Adrenal gland (tissue), 12 donors: Measurements from ENCODE around the gene SRPK2. TPM values are rescaled to one million over a fixed set of nuclear protein-coding genes. Genes with fewer than 3 reads are reported as not detected.

ENCODE experiments used
- DNase-seq, 7 donors: peaks; one replicate each; pipeline ENCODE4 v3.0.0-alpha.2; 2019 to 2020
- H3K27ac ChIP-seq, 5 donors: fragments of 200-600 bp; sonication (generic) in 4 of 5; 1 replicate in 3 of 5; 2 replicates in 2 of 5; pipeline versions ENCODE4 v1.5.1 to v1.8.0; 2016 to 2020; ENCODE audit warnings: mild to moderate bottlenecking in 1 of 5
- H3K27me3 ChIP-seq: fragments of 200-600 bp; 2 replicates; pipeline ENCODE4 v1.8.0; 2021
- H3K36me3 ChIP-seq, 2 donors: fragments of 200-600 bp; replicated peaks in 1 of 2; 1 replicate in 1 of 2; 2 replicates in 1 of 2; pipeline versions ENCODE4 v1.5.1 to v1.8.0; 2018 to 2022
- H3K4me1 ChIP-seq, 2 donors: fragments of 200-600 bp; replicated peaks in 1 of 2; 1 replicate in 1 of 2; 2 replicates in 1 of 2; pipeline versions ENCODE4 v1.5.1 to v1.8.0; 2018 to 2021
- H3K4me3 ChIP-seq, 4 donors: fragments of 200-600 bp; sonication (generic) in 3 of 4; one replicate each; pipeline ENCODE4 v1.5.1; 2016 to 2018
- H3K9me3 ChIP-seq, 3 donors: fragments of 200-600 bp; sonication (generic) in 1 of 3; replicated peaks in 1 of 3; 1 replicate in 2 of 3; 2 replicates in 1 of 3; pipeline versions ENCODE4 v1.5.1 to v1.8.0; 2016 to 2021
- POLR2A ChIP-seq, 2 donors: fragments of 450-650 bp; IDR thresholded peaks; one replicate each; pipeline ENCODE4 v1.6.1; 2017; ENCODE audit warnings: antibody characterized with exemption in 2 of 2, mild to moderate bottlenecking in 2 of 2, moderate library complexity in 1 of 2
- WGBS, 4 donors: extraction: QIAGEN DNeasy Blood & Tissue Kit in 2 of 4; methylation state at CpG; one replicate each; pipeline versions ENCODE4 v1.1.5 to v1.1.7; 2013 to 2017; 5-methylcytosine and 5-hydroxymethylcytosine counted together
- intact Hi-C, 2 donors: fragments of 100-400 bp; cut with DNase I; formaldehyde crosslinking; loops; one replicate each; pipeline versions ENCODE4 v1.14.1 to v1.15.0; 2022 to 2023
- polyA plus RNA-seq, 3 donors: library from polyadenylated mRNA; stranded (reverse); fragments of 200-250 nt in 2 of 3; fragments of 350-450 nt in 1 of 3; fragmentation: Illumina TruSeq in 1 of 3; extraction: RNeasy Lipid Tissue Mini Kit (QIAGEN cat#74804) in 1 of 3; gene quantifications; one replicate each; pipeline ENCODE4 v1.2.3, GENCODE V29; 2013 to 2014
- total RNA-seq, 9 donors: library from RNA; depleted of rRNA in 4 of 9; stranded (reverse); fragments of >200 nt in 4 of 9; fragments of 120-200 nt in 1 of 9; fragmentation: NEBNext Ultra II Directional in 1 of 9; extraction: Animal tissue kit (Norgen Biotek cat#: 25700) in 1 of 9; gene quantifications; one replicate each; pipeline versions ENCODE4 v1.1.0 to v1.2.4, GENCODE V29; 2013 to 2023
- TF ChIP-seq, protein P1 (sequence below), 6 experiments: fragments of 450-650 bp in 4 of 6; fragments of 200-600 bp in 2 of 6; sonication (generic) in 1 of 6; IDR thresholded peaks; 1 replicate in 5 of 6; 2 replicates in 1 of 6; pipeline versions ENCODE4 v1.5.1 to v1.8.0; 2016 to 2021; ENCODE audit warnings: antibody characterized with exemption in 6 of 6, mild to moderate bottlenecking in 2 of 6, moderate library complexity in 1 of 6
- donor health status: healthy with polysubstance abuse.
- donor health status: Bipolar disorder and iron deficiency.
- donor health status: DM: yes; HTN: yes; CAD: no.
- donor health status: DM: no; HTN: no; CAD: no.
- donor health status: DM: no; HTN: no; CAD: no.
- donor health status: DM: yes; HTN: yes; CAD: no.

Gene SRPK2
- total and polyA plus RNA-seq, 12 donors, result 7.3 to 64.7 (median 36.6) TPM

DNA sequence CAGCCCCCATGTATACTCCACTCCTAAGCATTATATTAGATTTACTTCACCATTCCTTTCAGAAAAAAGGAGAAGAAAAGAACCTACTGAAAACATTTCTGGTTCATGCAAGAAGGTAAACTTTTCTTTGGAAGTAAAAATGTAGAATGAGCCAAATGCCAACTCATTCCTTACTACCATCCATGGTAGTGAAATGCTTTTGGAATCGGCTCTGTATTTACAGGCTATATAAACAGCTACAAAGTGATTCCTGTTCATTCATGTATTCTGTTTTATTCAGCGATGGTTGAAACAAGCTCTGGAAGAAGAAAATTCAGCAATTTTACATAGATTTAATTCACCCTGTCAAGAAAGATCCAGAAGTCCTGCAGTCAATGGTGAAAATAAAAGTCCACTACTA lies 283.1 kb downstream of the SRPK2 start:
- Histone ChIP-seq H3K9me3 (no peaks in the 10 kb centered on the region), H3K27ac (peak overlapping the region in 1 of 5 donors; percentile 6), H3K4me3 (no peak overlapping the region), H3K36me3 (peaks cover 0 to 76% of the 10 kb centered on the region in 2 donors), H3K27me3 (no peaks in the 10 kb centered on the region), H3K4me1 (peaks cover 0 to 25% of the 10 kb centered on the region in 2 donors)
- intact Hi-C loops, result no loop called here
- TF ChIP-seq POLR2A (IDR thresholded peaks at IDR 0.05), result no peak
- TF ChIP-seq, protein P1, sequence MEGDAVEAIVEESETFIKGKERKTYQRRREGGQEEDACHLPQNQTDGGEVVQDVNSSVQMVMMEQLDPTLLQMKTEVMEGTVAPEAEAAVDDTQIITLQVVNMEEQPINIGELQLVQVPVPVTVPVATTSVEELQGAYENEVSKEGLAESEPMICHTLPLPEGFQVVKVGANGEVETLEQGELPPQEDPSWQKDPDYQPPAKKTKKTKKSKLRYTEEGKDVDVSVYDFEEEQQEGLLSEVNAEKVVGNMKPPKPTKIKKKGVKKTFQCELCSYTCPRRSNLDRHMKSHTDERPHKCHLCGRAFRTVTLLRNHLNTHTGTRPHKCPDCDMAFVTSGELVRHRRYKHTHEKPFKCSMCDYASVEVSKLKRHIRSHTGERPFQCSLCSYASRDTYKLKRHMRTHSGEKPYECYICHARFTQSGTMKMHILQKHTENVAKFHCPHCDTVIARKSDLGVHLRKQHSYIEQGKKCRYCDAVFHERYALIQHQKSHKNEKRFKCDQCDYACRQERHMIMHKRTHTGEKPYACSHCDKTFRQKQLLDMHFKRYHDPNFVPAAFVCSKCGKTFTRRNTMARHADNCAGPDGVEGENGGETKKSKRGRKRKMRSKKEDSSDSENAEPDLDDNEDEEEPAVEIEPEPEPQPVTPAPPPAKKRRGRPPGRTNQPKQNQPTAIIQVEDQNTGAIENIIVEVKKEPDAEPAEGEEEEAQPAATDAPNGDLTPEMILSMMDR (IDR thresholded peaks at IDR 0.05), result no peak
- DNase-seq, result no peak
- 77 to 98% (median 89%) methylated on average over 2 of the region's 2 CpGs for WGBS, 4 donors

DNA sequence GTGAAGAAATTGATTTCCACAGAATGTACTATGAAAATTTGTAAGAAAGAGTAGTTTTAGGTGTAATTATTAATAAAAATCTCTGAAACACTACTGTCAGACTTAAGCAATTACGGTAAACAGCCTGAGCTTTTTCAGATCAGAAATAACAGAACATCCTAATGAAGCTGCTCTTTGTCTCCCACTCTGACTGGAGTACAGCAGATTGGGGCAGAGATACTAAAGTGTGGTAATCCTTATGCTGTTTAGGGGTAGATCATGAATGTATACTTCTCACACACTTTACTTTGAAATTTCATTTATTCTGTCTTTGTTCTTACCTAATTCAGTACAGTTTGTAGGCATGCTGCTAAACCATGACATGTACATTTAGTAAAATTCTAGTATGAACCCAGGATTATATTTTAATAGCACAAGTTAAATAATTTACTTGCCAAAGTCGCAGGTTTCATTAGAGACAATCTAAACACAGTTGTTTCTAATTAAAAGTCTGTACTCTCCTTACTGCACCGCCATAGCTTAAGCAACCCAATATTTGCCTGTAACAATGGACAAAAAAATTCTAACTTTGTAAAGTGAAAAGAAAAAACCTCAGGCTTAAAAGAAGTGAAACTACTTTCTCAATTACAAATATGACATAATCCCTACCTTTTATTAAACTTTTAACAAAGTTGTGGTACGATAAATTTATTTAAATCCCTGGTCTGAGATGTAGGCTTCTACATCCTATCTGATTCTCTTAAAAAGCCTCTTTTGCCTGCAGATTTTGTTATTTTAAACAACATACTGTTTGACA lies 286.0 kb downstream of the SRPK2 start:
- Histone ChIP-seq H3K9me3 (no peaks in the 10 kb centered on the region), H3K4me1 (peaks cover 0 to 33% of the 10 kb centered on the region in 2 donors), H3K27me3 (no peaks in the 10 kb centered on the region), H3K4me3 (no peak overlapping the region), H3K27ac (peak overlapping the region in 1 of 5 donors; percentile 23), H3K36me3 (peaks cover 0 to 53% of the 10 kb centered on the region in 2 donors)
- WGBS, 4 donors, result 77 to 86% (median 80%) methylated on average over 4 of the region's 4 CpGs
- TF ChIP-seq, protein P1 (IDR thresholded peaks at IDR 0.05), result no peak
- TF ChIP-seq POLR2A (IDR thresholded peaks at IDR 0.05), result no peak
- DNase-seq, result no peak
- intact Hi-C loops, result no loop called here

DNA sequence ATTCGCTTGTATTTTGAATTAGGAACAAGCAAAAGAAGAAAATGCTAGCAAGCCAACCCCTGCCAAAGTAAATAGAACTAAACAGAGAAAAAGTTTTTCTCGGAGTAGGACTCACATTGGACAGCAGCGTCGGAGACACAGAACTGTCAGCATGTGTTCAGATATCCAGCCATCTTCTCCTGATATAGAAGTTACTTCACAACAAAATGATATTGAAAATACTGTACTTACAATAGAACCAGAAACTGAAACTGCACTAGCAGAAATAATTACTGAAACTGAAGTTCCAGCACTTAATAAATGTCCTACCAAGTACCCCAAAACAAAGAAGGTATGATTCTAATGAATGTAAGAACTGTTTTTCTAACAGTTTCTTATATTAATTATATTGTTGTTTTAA lies 286.9 kb downstream of the SRPK2 start:
- Histone ChIP-seq H3K36me3 (peaks cover 0 to 44% of the 10 kb centered on the region in 2 donors), H3K27me3 (no peaks in the 10 kb centered on the region), H3K27ac (peak overlapping the region in 1 of 5 donors; percentile 10), H3K9me3 (no peaks in the 10 kb centered on the region), H3K4me3 (no peak overlapping the region), H3K4me1 (peaks cover 0 to 42% of the 10 kb centered on the region in 2 donors)
- intact Hi-C loops, result no loop called here
- WGBS, 4 donors, result 58 to 85% (median 69%) methylated on average over 4 of the region's 4 CpGs
- no peak for DNase-seq
- no peak for TF ChIP-seq POLR2A (IDR thresholded peaks at IDR 0.05)

DNA sequence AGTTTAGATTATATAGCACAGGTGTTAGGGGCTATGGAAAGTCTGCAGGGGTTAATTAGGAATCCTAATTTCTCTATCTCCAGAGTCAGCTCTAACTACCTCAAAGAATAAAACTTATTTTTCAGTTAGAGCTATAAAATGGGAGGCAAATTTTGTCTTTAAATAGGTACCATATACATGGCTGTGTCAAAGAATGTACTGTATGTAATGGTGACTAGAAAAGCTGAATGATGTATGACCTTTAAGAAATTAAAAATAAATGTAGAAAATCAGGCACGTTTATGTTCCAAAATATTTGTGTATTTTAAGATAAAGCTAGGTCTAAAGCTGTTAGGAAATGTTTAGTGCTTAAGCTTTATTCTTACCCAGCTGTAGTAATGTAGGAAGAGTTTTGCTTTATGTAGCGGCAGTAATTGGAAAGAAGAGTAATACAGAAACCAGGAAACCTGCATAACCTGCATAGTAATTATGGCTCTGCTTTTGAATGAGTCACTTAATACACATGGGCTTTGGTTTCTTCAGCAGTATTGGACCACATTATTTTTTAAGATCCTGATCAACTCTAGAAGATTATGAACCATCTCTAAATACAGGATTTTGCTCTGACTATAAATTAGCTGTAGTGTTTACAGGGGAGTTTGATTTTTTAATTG lies 289.7 kb downstream of the SRPK2 start:
- intact Hi-C loops, result no loop called here

More for the DNA sequence above, 289.7 kb downstream of the SRPK2 start:
- DNase-seq, result no peak
- no peaks in the 10 kb centered on the region for H3K27me3 ChIP-seq
- peaks cover 0 to 43% of the 10 kb centered on the region in 2 donors for H3K4me1 ChIP-seq
- WGBS, 4 donors, result 76 to 82% (median 79%) methylated on average over 2 of the region's 2 CpGs
- H3K36me3 ChIP-seq, result peaks cover 0 to 27% of the 10 kb centered on the region in 2 donors
- H3K27ac ChIP-seq, result no peak overlapping the region
- TF ChIP-seq, protein P1 (IDR thresholded peaks at IDR 0.05), result no peak
- no peak overlapping the region for H3K4me3 ChIP-seq
- H3K9me3 ChIP-seq, result no peaks in the 10 kb centered on the region
